ENCODE measurements around the gene HERC2. TPM values are rescaled to one million over a fixed set of nuclear protein-coding genes. Genes with fewer than 3 reads are reported as not detected.

HERC2 gene
- total RNA-seq, 1 experiment from 2014 or later: 69.7 TPM

DNA sequence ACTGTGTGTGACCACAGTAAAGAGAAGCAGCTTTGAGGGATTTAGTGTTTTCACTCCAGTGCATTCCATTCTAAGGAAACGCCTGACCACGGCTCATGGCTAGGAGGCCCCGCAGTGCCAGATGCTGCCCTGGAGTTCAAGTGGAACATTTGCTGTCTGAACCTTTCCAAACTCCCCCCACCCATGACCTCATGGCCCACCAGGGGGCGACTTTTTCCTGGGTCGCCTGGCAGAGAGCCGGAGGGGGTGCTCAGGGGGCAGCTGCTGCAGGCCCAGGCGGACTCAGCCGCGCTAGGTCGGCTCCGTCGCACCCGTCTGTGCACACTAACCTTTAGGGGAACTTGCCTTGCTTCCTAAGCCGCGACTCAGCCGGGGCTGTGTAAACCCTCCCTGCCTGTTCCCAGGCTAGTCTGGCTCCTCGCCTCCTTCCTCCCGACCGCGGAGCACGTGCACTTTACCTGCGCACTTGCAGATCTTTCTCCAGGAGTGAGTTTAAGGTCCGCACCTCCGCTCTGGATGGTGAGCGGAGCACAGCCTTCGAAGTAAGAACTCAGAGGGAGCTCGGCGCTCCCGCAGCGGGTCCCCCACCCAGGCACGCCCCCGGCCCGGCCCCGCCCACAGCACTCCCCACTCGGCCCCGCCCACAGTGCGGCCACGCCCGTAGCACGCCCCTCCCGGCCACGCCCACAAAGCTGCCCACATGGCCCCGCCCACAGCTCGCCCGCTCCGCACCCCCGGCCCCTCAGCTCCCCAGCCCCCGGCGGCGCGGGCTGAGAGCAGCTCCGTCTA is 223.0 kb downstream of the HERC2 start, which contains the start of gene OCA2:
Gene OCA2 (minus strand): TSS at position 550 of the 789 bp plus-strand sequence. CDS start 17,441 bp downstream, outside the sequence.
- peaks cover 7% of the 10 kb centered on the region; the same call in 1 of the 2 replicates for H3K4me1 ChIP-seq (ENCODE audit: control insufficient read depth, insufficient read depth, low read length)
- no peaks in the 10 kb centered on the region for H3K27me3 ChIP-seq (ENCODE audit: control insufficient read depth, insufficient read depth, low read length)
- H3K4me3 ChIP-seq (ENCODE audit: low read depth in 2 of 2, low read length in 2 of 2): peak within 1 kb of the TSS in 1 of 2 experiments; percentile 42; a peak in 2 of 4 replicates
- no peak within 1 kb of the TSS for H3K27ac ChIP-seq (ENCODE audit: low read length)
- ATAC-seq (peak; percentile 58), DNase-seq (ENCODE audit: low read depth, low spot score) (no peak)
- BruUV-seq (replicated peaks): no TSS peak
- intact Hi-C loops (cut with micrococcal nuclease; ENCODE audit: unreplicated experiment) (no loop called here), in situ Hi-C loops (cut with HindIII; ENCODE audit: low pct_unique_long_range_greater_than_20kb, low sequenced_read_pairs) (no loop called here)
- ChIA-PET CTCF (interaction anchor here (0.6 kb wide), 2 partner anchors 27 to 1204 kb away, joined by 3 to 6 read pairs; no protein-coding TSS in a partner anchor), POLR2A (no interaction called here)
- H3K9me3 ChIP-seq (ENCODE audit: control insufficient read depth, insufficient read depth, low read depth, low read length): no peaks in the 10 kb centered on the region
- TF ChIP-seq SIN3A (IDR thresholded peaks at IDR 0.05; ENCODE audit: borderline replicate concordance, insufficient read depth, low read depth, low read length) (no peak), POLR2AphosphoS5 (IDR thresholded peaks at IDR 0.05; ENCODE audit: low read depth, low read length) (no peak), TCF7L2 (IDR thresholded peaks at IDR 0.05; ENCODE audit: low read depth, low read length) (no peak), REST (IDR thresholded peaks at IDR 0.05; ENCODE audit: insufficient read depth in 1 of 2, low read depth in 2 of 2, low read length in 1 of 2) (no peak), CTCF (IDR thresholded peaks at IDR 0.05) (no peak; the same call in 1 of the 2 replicates)
- no peaks in the 10 kb centered on the region for H3K36me3 ChIP-seq (ENCODE audit: control insufficient read depth, insufficient read depth, low read length)

GRCh38 chr15:28098360-28098765 is 223.6 kb downstream of the HERC2 start:
- in situ Hi-C loops (cut with HindIII; ENCODE audit: low pct_unique_long_range_greater_than_20kb, low sequenced_read_pairs) (no loop called here), intact Hi-C loops (cut with micrococcal nuclease; ENCODE audit: unreplicated experiment) (no loop called here)
- ATAC-seq: no peak
- Histone ChIP-seq H3K27ac (ENCODE audit: low read length) (no peak overlapping the region), H3K9me3 (ENCODE audit: control insufficient read depth, insufficient read depth, low read depth, low read length) (no peaks in the 10 kb centered on the region), H3K4me3 (ENCODE audit: low read depth in 2 of 2, low read length in 2 of 2) (no peak overlapping the region), H3K36me3 (ENCODE audit: control insufficient read depth, insufficient read depth, low read length) (no peaks in the 10 kb centered on the region), H3K27me3 (ENCODE audit: control insufficient read depth, insufficient read depth, low read length) (no peaks in the 10 kb centered on the region), H3K4me1 (ENCODE audit: control insufficient read depth, insufficient read depth, low read length) (peaks cover 7% of the 10 kb centered on the region; the same call in 1 of the 2 replicates)
- TF ChIP-seq CTCF (IDR thresholded peaks at IDR 0.05) (no peak), POLR2AphosphoS5 (IDR thresholded peaks at IDR 0.05; ENCODE audit: low read depth, low read length) (no peak), TCF7L2 (IDR thresholded peaks at IDR 0.05; ENCODE audit: low read depth, low read length) (no peak), REST (IDR thresholded peaks at IDR 0.05; ENCODE audit: insufficient read depth in 1 of 2, low read depth in 2 of 2, low read length in 1 of 2) (no peak), SIN3A (IDR thresholded peaks at IDR 0.05; ENCODE audit: borderline replicate concordance, insufficient read depth, low read depth, low read length) (no peak)
- DNase-seq (ENCODE audit: low read depth, low spot score): no peak
- BruUV-seq (replicated peaks): no TSS peak
- ChIA-PET POLR2A (no interaction called here), CTCF (no interaction called here)
